GM18907 (cell line): ENCODE results near the gene OR2B6.
"Not testable (repeated sequence)": the region's sequence is repeated elsewhere in the genome, so short reads cannot be mapped to it uniquely, and the experiment has no call there.

ENCODE experiments used
- ATAC-seq: cut with Tn5 transposase; IDR thresholded peaks from one replicate; pipeline ENCODE4 v1.9.1; 2021; ENCODE audit warnings: mild to moderate bottlenecking, moderate library complexity; ENCODE audit not compliant: unreplicated experiment

The OR2B6 gene

DNA sequence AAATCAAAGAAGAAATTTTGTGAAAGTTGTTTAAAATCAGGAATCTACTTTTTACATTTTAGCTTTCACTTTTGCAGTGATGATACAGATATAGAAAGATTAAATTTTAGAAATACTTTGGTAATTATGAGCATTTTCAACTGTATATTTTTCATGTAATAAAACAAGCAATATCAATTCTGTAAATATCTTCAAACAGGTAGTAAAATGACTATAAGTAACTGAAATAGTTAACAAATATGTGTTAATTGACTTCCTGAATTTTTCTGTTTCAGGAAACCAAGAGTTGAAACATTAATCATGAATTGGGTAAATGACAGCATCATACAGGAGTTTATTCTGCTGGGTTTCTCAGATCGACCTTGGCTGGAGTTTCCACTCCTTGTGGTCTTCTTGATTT, at the start of gene OR2B6:
TSS of gene OR2B6 (plus strand) at position 301 of the 400 bp plus-strand sequence. CDS start at position 301, 0 bp downstream.
- peak; percentile 43 for ATAC-seq

DNA sequence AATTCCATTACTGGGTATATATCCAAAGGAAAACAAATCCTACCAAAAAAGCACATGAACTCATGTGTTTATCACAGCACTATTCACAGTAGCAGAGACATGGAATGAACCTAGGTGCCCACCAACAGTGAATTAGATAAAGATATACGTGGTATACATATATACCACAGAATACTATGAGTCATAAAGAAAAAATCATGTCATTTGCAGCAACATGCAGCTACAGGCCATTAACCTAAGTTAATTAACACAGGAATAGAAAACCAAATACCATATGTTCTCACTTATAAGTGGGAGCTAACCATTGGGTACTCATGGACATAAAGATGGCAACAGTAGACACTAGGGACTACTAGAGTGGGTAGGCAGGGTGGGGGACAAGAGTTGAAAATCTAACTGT, 49.0 kb upstream of the OR2B6 start:
- ATAC-seq: no peak

DNA sequence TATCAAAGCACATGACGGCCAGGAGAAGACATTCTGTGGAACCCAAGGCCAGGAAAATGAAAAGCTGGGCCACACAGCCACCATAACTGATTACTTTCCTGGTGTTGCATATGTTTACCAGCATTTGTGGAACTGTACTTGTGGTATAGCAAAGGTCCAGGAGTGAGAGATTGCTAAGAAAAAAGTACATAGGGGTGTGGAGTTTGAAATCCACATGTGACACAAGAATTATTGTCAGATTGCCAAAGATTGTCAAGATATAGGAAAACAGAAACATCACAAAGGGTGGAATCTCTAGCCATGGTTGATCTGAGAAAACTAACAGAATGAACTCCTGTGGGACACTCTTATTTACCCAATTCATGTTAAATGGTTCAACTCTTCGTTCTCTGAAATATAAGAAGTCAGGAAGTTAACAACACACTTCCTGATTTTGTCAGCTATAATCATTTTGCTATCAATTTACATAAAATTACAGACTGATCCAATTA, 45.0 kb upstream of the OR2B6 start, which contains the start of gene OR2B2:
TSS of gene OR2B2 (minus strand) at position 441 of the 491 bp plus-strand sequence. CDS start at position 364, 77 bp downstream.
- ATAC-seq: no peak

DNA sequence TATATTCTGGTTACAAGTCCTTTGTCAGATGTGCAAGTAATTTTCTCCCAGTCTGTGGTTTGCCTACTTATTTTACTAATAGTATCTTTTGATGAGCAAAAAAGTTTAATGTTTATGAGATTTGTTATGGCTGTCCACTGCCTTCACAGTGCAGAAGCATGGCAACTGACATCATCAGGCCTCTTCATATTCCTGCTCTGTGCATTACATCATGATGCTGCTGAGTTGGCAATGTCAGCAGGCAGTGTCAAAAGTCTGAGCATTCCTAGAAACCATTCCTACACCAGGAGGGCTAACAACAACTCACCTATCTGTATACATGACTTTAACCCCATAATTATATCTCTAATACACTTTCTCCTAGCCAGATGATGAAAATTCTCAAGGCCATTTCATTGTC, 34.1 kb upstream of the OR2B6 start:
- ATAC-seq: no peak

DNA sequence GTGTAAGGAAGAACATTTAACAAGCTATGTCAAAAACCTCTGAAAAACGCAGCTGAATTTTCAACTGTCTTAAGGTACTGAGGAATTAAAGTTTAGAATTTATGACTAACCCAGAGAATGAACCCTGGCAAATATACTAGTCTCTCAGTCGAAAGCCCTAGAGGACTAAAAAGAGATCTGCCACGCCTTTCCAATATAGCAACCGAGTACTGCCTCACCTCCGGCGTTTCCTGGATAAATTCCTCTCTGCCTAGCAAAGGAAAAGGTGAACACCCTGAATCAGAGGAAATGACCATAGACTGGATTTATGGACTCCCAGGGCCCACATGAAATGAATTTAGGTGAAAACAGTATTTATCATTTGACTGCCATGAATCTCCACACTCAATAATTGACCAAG, 32.9 kb upstream of the OR2B6 start:
- ATAC-seq: no peak

DNA sequence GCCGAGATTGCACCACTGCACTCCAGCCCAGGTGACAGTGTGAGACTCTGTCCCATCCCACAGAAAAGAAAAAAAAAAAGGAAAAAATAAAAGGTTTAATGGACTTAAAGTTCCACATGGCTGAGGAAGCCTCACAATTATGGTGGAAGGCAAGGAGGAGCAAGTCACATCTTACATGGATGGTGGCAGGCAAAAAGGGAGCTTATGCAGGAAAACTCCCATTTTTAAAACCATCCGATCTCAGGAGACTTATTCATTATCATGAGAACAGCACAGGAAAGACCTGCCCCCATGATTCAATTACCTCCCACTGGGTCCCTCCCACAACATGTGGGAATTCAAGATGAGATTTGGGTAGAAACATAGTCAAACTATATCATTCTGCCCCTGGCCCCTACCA, 29.0 kb upstream of the OR2B6 start:
- not testable (repeated sequence) for ATAC-seq

DNA sequence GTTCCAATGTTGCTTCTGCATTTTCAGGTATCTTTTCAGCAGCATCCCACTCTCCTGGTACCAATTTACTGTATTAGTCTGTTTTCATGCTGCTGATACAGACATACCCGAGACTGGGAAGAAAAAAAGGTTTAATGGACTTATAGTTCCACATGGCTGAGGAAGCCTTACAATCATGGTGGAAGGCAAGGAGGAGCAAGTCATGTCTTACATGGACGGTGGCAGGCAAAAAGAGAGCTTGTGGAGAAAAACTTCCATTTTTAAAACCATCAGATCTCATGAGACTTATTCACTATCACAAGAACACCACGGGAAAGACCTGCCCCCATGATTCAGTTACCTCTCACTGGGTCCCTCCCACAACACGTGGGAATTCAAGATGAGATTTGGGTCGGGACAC, 27.1 kb upstream of the OR2B6 start:
- ATAC-seq: not testable (repeated sequence)

DNA sequence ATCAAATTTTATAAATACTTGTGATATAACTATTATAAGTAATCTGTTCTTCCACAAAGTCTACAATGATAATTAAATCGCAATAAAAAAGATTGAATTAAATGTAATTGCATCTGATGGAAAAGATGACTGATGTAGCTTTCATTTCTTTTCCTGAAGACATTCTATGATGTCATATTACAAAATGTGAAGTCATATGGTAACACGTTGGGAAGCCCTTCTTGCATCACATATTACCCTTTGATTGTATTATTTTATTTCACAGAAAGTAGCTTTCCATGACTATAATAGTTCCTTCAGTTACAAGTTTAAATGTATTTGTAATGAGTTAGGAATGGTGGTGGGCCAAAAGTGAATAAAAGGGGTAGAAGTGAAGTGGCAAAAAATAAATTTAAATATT, 25.8 kb upstream of the OR2B6 start:
- no peak for ATAC-seq

DNA sequence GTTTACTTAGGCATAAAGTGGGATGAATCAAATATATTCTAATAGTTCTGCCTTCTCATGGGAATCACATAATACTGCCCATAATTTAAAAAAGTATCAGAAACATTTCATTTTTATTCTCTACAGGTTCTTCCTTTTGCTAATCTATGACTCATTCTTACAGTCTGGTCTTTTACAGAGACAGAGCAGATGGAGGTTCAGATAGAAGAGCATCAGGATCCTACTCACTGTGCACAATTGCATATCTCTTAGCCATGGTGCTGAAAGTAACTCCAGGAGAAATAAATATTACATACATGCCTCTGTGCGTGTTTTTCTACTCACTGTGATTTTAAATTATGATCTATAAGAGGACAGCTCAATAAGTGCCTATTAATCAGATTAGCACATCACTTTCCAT, 16.3 kb upstream of the OR2B6 start:
- ATAC-seq: no peak

DNA sequence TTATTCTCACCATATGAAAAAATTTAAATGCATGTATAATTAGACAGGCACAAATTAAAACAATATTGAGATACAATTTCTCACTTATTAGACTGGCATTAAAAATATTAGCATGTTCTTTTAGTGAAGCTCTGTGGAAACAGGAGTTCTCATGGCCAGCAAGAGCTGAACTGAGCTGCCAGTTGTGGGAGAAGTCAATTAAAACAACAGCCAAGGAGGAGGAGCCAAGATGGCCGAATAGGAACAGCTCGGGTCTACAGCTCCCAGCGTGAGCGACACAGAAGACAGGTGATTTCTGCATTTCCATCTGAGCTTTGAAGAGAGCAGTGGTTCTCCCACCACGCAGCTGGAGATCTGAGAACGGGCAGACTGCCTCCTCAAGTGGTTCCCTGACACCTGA, 14.0 kb upstream of the OR2B6 start:
- not testable (repeated sequence) for ATAC-seq

DNA sequence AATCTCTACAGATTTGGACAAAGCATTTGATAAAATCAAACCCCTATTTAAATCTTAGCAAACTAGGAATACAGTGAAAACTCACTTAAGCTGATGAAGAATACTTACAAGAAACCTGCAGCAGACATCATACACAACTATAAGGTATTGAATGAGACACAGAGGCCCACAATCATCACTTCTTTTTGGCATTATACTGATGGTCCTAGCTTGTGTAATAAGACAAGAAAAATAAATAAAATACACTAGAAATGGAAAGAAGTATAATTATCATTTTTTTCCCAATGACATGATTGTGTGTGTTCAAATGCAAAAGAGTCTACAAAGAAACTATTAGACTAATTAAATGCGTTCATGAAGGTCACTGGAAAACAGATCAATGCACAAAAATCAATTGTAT, 8.8 kb upstream of the OR2B6 start:
- ATAC-seq: no peak

DNA sequence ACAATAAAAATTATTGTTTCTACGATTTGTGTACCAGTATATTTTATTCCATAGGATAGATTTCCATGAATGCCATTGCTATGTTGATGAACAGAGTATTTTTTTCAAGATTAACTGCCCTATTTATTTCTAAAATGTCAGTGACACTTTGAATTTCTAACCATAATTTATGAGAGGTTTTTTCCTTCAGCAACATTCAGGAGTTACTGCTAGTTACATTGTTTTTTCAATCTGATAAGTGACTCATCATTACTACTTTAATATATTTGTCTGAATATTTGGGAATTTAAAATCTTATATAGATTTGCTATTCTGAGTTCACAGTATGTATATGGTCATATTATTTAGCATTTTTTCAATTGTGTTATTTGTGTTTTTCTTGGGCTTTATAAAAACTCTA, 6.0 kb upstream of the OR2B6 start:
- ATAC-seq: no peak

DNA sequence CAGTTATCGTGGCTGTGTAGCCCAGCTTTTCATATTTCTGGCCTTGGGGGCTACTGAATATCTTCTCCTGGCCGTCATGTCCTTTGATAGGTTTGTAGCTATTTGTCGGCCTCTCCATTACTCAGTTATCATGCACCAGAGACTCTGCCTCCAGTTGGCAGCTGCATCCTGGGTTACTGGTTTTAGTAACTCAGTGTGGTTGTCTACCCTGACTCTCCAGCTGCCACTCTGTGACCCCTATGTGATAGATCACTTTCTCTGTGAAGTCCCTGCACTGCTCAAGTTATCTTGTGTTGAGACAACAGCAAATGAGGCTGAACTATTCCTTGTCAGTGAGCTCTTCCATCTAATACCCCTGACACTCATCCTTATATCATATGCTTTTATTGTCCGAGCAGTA, 475 bp downstream of the OR2B6 start:
- ATAC-seq: peak; percentile 53

DNA sequence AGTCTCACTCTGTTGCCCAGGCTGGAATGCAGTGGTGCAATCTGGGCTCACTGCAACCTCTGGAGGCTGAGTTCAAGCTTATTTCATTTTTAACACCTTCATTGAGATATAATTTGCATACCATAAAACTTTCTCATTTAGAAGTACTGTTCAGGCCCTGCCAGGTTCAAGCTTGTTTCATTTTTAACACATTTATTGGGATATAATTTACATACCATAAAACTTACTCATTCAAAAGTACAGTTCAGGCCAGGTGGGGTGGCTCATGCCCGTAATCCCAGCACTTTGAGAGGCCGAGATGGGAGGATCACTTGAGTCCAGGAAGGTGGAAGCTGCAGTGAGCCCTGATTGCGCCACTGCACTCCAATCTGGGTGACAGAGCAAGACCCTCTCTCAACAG, 5.5 kb downstream of the OR2B6 start:
- ATAC-seq: no peak

DNA sequence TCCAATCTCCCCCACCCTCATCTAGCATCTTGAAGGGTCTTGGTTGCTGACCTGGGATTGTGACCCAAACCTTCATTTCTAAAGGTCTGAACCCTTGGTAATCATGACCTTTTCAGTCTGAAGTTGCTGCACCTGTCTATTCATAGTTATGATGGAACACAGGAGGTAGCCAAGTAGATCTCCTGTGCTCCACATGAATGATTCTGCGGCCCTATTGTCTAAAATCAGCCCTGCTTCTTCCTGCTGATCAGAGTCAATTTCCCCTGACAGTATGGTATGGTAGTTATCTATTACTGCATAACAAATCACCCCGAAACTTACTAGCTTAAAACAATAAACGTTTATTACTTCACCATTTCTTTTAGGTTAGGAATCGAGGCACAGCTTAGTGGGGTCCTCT, 9.0 kb downstream of the OR2B6 start:
- no peak for ATAC-seq

DNA sequence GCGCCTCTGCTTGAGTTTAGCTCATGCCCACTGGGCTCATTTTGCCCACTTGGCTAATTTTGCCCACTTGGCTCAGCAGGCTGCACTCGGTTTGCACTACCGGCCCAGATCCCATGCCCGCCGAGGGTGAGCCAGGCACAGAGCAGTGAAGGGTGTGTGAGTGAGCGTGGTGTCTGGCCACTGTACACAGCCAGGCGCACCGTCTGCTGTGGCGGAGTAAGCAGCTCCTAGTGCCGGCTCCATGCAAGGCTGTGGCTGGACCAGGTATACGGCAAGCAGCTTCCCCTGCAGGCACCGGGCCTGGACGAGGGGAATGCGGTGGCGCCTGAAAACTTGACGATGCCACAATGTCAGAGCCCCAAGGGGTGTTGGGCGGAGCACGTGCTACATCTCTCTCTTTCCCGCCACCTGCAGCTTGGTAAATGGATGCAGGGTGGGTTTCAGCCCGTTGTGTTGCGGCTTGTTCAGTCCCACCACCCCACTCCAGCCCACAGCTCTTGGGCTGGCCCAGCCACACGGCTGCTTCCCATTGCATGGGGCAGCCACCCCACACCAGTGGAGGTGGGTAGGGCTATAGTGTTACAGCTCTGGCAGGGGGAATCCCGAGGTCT, 9.9 kb downstream of the OR2B6 start:
- no peak for ATAC-seq

DNA sequence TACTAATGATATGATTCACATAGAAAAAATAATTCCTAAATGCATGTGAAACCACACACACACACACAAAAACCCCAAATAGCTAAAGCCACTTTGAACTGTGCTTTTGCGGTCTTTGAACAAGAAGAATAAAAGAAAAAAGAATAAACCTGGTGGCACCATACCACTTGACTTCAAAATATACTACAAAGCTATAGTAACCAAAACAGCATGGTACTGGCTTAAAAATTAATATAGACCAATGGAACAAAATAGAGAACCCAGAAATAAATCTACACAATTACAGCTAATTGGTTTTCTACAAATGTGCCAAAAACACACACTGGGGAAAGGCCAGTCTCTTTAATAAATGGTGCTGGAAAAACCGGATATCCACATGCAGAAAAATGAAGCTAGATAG, 13.4 kb downstream of the OR2B6 start:
- ATAC-seq: no peak

DNA sequence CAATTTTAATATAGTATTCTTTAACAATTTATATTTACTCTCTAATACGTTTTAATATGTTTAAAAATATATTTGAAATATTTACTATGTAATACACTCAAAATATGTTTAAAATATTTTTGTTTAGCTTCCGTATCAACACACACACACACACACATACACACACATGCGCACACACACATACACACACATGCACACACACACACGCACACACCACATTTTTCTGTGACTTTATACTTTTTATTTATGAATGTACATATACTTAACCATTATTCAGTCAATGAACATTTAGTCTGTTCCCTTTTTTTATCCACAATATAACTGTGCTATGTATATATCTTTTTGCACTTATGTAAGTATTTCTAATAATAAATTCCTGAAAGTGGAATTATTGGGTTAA, 15.7 kb downstream of the OR2B6 start:
- ATAC-seq: no peak

DNA sequence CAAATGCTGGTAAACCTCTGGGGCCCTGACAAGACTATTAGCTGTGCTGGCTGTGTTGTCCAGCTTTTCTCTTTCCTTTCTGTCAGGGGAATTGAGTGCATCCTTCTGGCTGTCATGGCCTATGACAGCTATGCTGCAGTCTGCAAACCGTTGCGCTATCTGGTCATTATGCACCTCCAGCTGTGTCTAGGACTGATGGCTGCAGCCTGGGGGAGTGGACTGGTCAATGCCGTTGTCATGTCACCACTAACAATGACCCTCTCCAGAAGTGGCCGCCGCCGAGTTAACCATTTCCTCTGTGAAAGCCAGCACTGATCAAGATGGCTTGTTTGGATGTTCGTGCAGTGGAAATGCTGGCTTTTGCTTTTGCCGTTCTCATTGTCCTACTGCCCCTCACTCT, 20.3 kb downstream of the OR2B6 start:
- no peak for ATAC-seq

DNA sequence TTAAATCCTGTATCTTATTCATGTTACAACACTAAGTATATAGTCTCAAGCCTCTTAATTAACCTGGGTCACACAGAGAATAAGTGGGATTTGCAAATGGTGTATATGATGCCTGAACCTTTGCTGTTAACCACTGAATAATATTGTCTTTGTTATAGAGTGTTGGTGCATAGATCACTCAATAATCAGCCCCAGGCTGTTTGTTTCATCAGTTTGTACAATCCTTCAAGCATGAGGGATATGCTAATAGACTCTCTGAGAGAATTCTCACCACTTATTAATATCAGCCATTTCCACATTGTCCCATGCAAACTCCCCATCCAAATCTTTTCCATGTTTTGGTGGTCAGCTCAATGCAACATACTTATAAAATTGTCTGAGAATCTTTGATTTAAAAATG, 21.7 kb downstream of the OR2B6 start:
- ATAC-seq: no peak

DNA sequence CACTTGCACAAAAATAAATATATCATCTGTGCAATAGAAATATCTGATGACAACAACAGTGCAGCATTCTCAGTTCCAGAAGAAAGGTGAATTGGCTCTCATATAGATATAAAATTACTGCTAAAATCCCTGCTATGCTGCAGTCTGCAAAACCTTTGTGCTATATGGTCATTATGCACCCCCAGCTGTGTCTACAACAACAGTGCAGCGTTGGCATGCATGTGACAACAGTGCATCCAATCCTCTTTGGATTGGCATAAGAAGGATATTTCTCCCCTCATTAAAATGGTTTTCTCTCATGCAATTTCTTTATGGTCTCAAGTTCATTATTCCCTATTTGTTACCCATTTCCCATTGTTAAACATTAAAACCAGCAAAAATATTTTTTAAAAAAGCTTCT, 23.1 kb downstream of the OR2B6 start:
- no peak for ATAC-seq

DNA sequence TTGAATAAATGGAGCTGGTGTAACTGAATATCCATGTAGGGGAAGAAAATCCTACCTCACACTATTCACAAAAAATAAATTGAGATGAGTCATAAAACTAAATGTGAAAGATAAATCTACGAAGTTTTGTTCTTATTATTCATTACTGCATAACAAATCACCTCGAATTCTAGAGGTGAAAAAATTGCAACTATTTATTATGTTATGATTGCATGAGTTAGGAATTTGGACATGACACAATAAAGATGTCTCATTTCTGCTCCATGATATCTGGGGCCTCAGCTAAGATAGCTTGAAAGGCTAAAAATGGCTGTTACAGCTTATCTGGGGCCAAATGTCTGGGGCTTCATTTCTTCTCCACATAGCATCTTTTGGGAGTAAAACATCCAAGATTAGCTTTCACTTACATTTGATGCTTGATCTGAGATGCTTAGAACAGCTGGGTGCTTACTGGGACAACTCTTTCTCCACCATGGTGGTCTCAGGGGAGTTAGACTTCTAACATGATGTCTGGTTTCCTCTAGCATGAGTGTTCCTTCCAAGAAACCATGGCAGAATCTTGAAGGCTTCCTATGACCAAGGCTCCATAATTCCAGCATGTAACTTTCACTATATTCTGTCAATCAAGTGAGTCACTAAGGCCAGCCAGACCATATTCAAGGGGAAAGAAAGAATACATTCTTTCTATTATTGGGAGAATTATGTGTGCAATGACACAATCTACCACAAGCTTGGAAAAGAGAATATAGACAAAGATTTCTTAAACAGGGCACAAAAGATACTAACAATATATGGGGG, 30.1 kb downstream of the OR2B6 start:
- no peak for ATAC-seq
